GM19468 (cell line): ENCODE results near the gene GPR17.

Source experiments
- ATAC-seq: cut with Tn5 transposase; IDR thresholded peaks from one replicate; pipeline ENCODE4 v1.9.1; 2021; ENCODE audit warnings: mild to moderate bottlenecking, moderate library complexity, moderate number of reproducible peaks; ENCODE audit not compliant: unreplicated experiment; ENCODE audit errors: extremely low read depth

GPR17 gene

DNA sequence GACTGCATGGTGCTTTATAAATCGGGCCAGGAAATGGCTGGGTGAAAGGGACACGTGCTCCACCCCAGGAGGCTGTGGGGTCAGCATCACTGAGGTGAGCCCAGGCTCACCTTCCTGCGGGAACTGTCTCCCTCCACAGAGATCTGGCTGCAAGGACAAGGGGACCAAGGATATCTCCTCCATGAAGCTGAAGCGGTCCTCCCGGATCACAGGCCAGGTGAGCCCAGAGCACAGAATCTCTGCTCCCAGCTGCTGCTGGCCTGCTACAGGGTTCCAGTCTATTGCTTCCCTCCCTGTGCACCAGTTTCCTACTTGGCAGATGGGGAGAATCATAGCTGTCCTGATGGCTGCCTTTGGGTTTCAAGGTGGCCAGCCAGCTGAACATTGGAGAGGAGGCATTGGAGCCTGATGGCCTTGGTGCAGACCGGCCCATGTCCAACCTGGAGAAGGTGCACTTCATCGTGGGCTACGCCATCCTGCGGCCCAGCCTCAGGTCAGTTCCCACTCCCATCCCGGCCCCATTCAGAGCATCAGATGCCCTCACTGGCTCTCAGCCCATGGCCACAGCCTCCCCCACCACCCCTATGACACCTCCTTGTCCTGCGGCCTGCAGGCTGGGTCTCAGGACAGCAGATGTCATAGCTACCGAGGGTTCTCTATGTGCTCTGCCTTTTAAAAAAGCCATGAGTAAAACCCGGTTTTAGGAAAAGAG lies 33.7 kb upstream of the GPR17 start:
- no peak for ATAC-seq

DNA sequence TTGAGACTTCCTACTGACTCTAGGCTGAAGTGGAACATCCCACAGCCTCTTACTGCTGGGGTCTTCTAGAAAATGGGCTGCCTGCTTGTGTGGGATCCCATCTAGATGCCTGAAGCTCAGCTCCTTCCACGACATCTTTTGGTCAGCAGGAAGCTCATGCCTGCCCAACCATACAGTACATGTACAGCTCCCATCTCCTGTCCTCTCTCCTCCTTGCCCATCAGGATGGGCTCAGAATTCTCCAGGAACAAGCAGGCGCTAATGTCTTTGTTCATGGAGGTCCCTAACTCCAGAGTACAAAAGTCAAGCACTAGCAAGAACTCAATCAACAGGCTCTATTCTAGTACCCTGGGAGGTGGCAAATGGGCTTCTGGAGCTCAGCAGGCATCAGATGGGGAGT lies 31.7 kb upstream of the GPR17 start:
- ATAC-seq = no peak

GRCh38 chr2:127614731-127615130 lies 31.2 kb upstream of the GPR17 start:
- ATAC-seq = no peak

DNA sequence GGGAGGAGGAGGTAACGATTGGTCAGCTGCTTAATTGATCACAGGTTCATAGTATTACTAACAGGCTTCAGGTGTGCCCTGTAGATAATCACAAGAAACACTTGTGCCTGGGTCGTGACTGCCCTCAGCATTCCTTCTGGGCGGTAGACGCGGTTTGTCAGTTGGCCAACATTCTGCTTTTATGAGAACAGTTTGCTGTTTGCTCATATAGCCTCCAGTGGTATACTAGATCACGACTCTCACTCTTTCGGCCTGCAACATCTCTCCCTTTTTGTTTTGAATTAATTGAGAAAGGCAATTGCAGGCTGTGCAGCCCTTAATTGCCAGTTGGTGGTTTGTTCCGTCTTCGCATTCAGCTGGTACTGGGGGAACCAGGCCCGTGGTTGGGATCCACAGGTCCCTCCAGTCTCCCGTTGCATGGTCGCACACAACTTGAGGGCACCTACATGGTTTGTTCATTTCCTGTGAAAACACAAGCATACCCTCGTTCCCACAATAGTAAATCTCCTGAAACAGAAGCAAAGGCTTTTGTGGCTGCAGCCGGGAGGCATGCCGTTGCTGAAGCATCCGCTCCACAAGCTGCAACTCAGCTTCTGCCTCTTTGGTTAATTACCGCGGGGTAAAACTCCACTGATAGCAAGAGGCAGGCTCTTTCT lies 30.3 kb upstream of the GPR17 start:
- no peak for ATAC-seq

DNA sequence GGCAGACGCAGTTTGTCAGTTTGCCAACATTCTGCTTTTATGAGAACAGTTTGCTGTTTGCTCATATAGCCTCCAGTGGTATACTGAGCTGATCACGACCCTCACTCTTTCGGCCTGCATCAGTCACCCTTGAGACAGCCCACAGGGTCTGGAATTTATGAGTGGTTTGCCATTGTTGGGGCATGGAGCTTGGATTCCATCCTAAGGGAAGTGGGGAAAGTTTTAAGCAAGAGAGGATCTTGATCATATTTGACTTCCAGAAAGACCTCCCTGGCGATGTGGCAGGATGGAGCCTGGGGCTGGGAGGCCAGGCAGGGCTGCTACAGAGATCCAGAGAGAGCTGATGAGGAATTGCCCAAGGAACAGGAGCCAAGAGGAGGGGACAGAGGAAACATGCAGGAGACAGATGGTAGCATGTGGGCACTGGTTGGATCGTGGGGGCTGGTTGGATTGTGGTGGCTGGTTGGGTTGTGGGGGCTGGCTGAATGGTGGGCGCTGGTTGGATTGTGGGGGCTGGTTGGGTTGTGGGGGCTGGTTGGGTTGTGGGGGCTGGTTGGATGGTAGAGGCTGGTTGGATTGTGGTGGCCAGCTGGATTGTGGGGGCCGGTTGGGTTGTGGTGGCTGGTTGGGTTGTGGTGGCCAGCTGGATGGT lies 27.3 kb upstream of the GPR17 start:
- no peak for ATAC-seq

- ATAC-seq = no peak
These were observed 26.8 kb upstream of the GPR17 start for GRCh38 chr2:127619203-127619590.

DNA sequence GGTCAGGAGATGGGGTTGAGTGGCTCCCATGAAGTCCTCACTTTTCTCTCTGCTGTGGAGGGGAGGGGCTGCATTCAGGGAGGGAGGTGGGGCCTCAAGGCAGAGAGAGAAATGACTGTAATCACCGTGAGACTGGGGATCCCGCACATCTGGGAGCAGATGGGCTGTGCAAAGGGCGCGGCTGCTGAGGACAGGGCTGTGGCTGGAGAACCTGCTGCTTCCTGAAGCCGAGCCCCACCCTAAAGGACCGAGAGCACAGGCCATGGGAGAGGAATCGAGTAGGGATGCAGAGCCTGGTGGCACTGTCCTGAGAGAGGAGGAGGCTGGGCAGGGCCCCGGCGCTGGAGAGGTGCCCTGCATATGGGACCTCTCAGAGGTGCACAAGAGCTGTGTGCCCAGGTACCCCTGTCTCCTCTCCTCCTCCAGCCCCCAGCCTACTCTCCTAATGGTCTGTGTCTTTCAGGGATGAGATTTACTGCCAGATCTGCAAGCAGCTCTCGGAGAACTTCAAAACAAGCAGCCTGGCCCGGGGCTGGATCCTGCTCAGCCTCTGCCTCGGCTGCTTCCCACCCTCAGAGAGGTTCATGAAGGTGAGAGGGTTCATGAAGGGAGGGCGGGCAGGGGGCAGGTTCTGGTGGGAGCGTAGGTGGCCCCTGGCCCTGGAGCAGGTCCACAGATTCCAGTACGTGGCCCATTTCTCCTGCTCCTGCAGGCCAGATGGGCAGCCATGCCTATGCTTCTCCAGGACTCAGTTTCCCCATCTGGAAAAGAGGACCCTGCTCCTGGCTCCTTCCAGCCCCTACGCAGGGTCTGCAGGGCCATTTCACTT lies 25.9 kb upstream of the GPR17 start:
- no peak for ATAC-seq

GRCh38 chr2:127620866-127621265 lies 25.1 kb upstream of the GPR17 start:
- no peak for ATAC-seq

- no peak for ATAC-seq
These were observed 23.9 kb upstream of the GPR17 start for GRCh38 chr2:127621981-127622431.

- no peak for ATAC-seq
These were observed 23.2 kb upstream of the GPR17 start for GRCh38 chr2:127622561-127623387.

- ATAC-seq = no peak
These were observed 22.3 kb upstream of the GPR17 start for GRCh38 chr2:127623388-127624319.

GRCh38 chr2:127624320-127624755 lies 21.6 kb upstream of the GPR17 start:
- ATAC-seq = no peak

DNA sequence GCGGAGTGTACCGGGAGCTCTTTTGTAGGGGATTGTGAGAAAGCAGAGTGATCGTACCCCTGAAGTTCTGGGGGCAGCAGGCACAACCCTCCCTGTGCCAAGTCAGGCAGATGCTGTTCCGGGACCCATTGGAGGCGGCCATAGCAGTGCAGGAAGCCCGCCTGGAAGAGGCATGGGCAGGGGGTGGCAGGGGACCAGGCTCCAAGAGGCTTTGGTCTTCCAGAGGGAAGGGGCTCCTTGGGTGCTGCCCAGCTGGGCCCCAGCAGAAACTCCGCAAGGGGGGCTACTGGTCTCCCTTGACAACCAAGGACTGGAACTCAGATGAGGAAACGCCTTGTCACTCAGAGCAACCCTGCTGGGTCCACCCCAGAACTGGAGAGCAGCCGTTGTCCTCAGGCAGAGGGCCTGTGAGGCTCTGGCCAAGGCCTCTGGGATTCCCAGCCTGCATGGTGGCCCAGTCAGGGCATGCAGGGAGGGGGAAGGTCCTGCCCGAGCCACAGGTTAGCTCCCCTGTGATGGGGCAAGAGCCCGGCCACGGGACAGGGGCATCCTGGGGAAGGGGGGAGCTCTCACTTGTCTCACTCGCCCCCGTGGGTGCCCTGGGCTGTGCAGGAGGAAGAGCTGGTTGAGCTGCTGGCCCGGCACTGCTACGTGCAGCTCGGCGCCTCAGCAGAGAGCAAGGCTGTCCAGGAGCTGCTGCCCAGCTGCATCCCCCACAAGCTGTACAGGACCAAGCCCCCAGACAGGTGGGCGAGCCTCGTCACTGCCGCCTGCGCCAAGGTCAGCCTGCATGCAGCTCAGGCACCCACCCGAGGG lies 21.0 kb upstream of the GPR17 start:
- no peak for ATAC-seq

GRCh38 chr2:127625572-127625951 lies 20.4 kb upstream of the GPR17 start:
- ATAC-seq = no peak

GRCh38 chr2:127626175-127626574 lies 19.8 kb upstream of the GPR17 start:
- no peak for ATAC-seq

GRCh38 chr2:127626917-127627739 lies 18.8 kb upstream of the GPR17 start:
- ATAC-seq = no peak
